Measurements from ENCODE around the gene WDR81.

The WDR81 gene

DNA sequence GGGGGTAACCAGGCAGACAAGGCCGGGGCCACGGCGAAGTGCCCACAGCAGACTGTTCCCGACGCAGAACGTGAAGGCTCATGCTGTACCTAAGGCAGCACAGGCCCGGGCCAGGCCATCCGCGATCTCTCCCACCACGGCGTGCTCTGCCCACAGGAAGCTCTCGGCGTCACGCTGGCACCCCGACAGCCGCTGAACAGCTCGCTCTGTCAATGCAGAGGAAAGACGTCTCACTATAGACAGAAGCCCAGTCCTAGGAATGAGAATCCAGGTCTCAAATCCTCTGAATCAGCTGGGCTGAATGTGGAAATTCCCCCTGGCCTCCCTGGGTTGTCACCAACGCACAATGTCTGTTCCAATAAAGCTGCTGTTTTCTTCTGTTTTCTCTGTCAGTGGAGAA, 58.8 kb downstream of the WDR81 start:
- Histone ChIP-seq H3K4me3 (ENCODE audit: low read depth, low read length) (no peak overlapping the region), H3K27me3 (ENCODE audit: insufficient read depth, low read depth, severe bottlenecking) (no peaks in the 10 kb centered on the region), H3K9me3 (ENCODE audit: severe bottlenecking) (no peaks in the 10 kb centered on the region), H3K36me3 (peaks cover 83% of the 10 kb centered on the region), H3K27ac (no peak overlapping the region)
- no peak for DNase-seq
- TF ChIP-seq CTCF (IDR thresholded peaks at IDR 0.05; ENCODE audit: low read depth, low read length) = no peak

- TF ChIP-seq CTCF (IDR thresholded peaks at IDR 0.05; ENCODE audit: low read depth, low read length) = peak; percentile 50; the same call in 1 of the 2 replicates
- no peak overlapping the region for H3K27ac ChIP-seq
- H3K36me3 ChIP-seq = peaks cover 79% of the 10 kb centered on the region
- no peak for DNase-seq
- H3K27me3 ChIP-seq (ENCODE audit: insufficient read depth, low read depth, severe bottlenecking) = no peaks in the 10 kb centered on the region
- no peak overlapping the region for H3K4me3 ChIP-seq (ENCODE audit: low read depth, low read length)
- H3K9me3 ChIP-seq (ENCODE audit: severe bottlenecking) = no peaks in the 10 kb centered on the region
Measured at GRCh38 chr17:1783834-1784611, 59.5 kb downstream of the WDR81 start.

DNA sequence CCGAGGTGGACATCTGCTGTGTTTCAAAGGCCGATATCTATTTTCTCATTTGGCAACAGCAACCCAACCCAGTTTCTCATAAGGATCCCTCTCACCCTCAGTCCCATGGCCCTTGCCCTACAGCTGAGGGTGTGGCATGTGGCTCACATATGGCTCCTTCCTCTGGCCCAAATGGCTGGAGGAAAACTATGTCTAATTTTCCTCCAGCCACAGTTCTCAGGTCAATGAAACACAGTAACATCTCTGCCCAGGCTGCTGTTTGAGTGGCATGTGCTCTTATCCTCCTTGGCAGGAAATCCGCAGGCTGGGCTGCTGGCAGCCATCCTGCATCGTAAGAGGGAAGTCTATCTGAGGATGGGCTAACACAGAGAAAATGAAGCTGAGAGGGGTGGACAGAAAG, 61.4 kb downstream of the WDR81 start:
- no peaks in the 10 kb centered on the region for H3K27me3 ChIP-seq (ENCODE audit: insufficient read depth, low read depth, severe bottlenecking)
- no peak overlapping the region for H3K4me3 ChIP-seq (ENCODE audit: low read depth, low read length)
- DNase-seq = no peak
- TF ChIP-seq CTCF (IDR thresholded peaks at IDR 0.05; ENCODE audit: low read depth, low read length) = no peak
- H3K36me3 ChIP-seq = peaks cover 62% of the 10 kb centered on the region
- no peaks in the 10 kb centered on the region for H3K9me3 ChIP-seq (ENCODE audit: severe bottlenecking)
- no peak overlapping the region for H3K27ac ChIP-seq

GRCh38 chr17:1786708-1787107, 62.2 kb downstream of the WDR81 start:
- TF ChIP-seq CTCF (IDR thresholded peaks at IDR 0.05; ENCODE audit: low read depth, low read length) = no peak
- peaks cover 60% of the 10 kb centered on the region for H3K36me3 ChIP-seq
- no peak for DNase-seq
- H3K9me3 ChIP-seq (ENCODE audit: severe bottlenecking) = no peaks in the 10 kb centered on the region
- no peak overlapping the region for H3K27ac ChIP-seq
- H3K27me3 ChIP-seq (ENCODE audit: insufficient read depth, low read depth, severe bottlenecking) = no peaks in the 10 kb centered on the region
- no peak overlapping the region for H3K4me3 ChIP-seq (ENCODE audit: low read depth, low read length)

- TF ChIP-seq CTCF (IDR thresholded peaks at IDR 0.05; ENCODE audit: low read depth, low read length) = no peak
- Histone ChIP-seq H3K4me3 (ENCODE audit: low read depth, low read length) (no peak overlapping the region), H3K36me3 (peaks cover 60% of the 10 kb centered on the region), H3K27me3 (ENCODE audit: insufficient read depth, low read depth, severe bottlenecking) (no peaks in the 10 kb centered on the region), H3K27ac (no peak overlapping the region), H3K9me3 (ENCODE audit: severe bottlenecking) (no peaks in the 10 kb centered on the region)
- no peak for DNase-seq
Measured at GRCh38 chr17:1787301-1787902, 62.9 kb downstream of the WDR81 start.

All from WERI-Rb-1 (cell line).